ENCODE results near the gene PHYKPL.

GRCh38 chr5:178236679-178237078 lies 4.1 kb upstream of the PHYKPL start:
- TF ChIP-seq GATA3 (IDR thresholded peaks at IDR 0.05; ENCODE audit: low read depth, low read length) = no peak
- TF ChIP-seq GATA2 (IDR thresholded peaks at IDR 0.05; ENCODE audit: low read depth, low read length) = no peak

All from SH-SY5Y (cell line).